Chondrocyte (in vitro differentiated cells): ENCODE data around the gene PAX2. TPM values are rescaled to one million over a fixed set of nuclear protein-coding genes. Genes with fewer than 3 reads are reported as not detected.

Experiments
- DNase-seq: peaks from one replicate; pipeline ENCODE4 v3.0.0; 2021; ENCODE audit warnings: mixed read lengths, low spot score
- H3K27ac Mint-ChIP-seq: one replicate; pipeline ENCODE4 v1.8.0; 2021; ENCODE audit warnings: mild to moderate bottlenecking, moderate library complexity, mixed read lengths; ENCODE audit not compliant: unreplicated experiment
- H3K27me3 Mint-ChIP-seq: 2 replicates; pipeline ENCODE4 v1.8.0; 2021; ENCODE audit warnings: low read depth, mixed read lengths
- H3K36me3 Mint-ChIP-seq: 2 replicates; pipeline ENCODE4 v1.8.0; 2021; ENCODE audit warnings: low read depth, mixed read lengths
- H3K4me1 Mint-ChIP-seq: 2 replicates; pipeline ENCODE4 v1.8.0; 2021; ENCODE audit warnings: low read depth, mild to moderate bottlenecking, mixed read lengths
- H3K4me3 Mint-ChIP-seq: one replicate; pipeline ENCODE4 v1.8.0; 2021; ENCODE audit warnings: mild to moderate bottlenecking, moderate library complexity, mixed read lengths; ENCODE audit not compliant: unreplicated experiment
- H3K9me3 Mint-ChIP-seq: 2 replicates; pipeline ENCODE4 v1.8.0; 2021; ENCODE audit warnings: low read depth, mixed read lengths
- total RNA-seq: library from RNA; stranded (reverse); gene quantifications from 3 replicates; pipeline ENCODE4 v1.2.1, GENCODE V29; 2021
- TF ChIP-seq, protein P1 (sequence below): fragments of 200-600 bp; sonication (generic); IDR thresholded peaks from 2 replicates; pipeline ENCODE4 v1.5.0; 2021; ENCODE audit warnings: antibody characterized with exemption, mild to moderate bottlenecking, moderate library complexity

Gene PAX2
- total RNA-seq, 1 donor from 2014 or later = 0.62 TPM

DNA sequence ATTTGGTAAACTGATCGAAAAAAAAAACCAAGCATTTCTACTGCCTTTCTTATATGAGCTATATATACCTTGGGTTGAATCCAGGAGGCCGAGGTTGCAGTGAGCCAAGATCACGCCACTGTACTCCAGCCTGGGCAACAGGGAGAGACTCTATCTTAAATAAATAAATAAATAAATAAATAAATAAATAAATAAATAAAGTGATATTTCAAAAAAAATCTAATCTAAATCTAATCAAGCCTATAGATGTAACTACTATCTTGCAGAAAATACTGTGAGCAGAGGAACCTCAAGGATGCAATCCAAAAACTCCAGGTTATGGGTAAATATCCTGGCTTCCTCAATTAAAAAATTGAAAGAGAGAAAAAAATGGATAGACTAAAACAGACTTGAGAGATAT, 96.1 kb downstream of the PAX2 start:
- Mint-ChIP-seq H3K27ac (no peak overlapping the region), H3K9me3 (peaks cover 5% of the 10 kb centered on the region)
- TF ChIP-seq, protein P1, sequence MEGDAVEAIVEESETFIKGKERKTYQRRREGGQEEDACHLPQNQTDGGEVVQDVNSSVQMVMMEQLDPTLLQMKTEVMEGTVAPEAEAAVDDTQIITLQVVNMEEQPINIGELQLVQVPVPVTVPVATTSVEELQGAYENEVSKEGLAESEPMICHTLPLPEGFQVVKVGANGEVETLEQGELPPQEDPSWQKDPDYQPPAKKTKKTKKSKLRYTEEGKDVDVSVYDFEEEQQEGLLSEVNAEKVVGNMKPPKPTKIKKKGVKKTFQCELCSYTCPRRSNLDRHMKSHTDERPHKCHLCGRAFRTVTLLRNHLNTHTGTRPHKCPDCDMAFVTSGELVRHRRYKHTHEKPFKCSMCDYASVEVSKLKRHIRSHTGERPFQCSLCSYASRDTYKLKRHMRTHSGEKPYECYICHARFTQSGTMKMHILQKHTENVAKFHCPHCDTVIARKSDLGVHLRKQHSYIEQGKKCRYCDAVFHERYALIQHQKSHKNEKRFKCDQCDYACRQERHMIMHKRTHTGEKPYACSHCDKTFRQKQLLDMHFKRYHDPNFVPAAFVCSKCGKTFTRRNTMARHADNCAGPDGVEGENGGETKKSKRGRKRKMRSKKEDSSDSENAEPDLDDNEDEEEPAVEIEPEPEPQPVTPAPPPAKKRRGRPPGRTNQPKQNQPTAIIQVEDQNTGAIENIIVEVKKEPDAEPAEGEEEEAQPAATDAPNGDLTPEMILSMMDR = no peak

DNA sequence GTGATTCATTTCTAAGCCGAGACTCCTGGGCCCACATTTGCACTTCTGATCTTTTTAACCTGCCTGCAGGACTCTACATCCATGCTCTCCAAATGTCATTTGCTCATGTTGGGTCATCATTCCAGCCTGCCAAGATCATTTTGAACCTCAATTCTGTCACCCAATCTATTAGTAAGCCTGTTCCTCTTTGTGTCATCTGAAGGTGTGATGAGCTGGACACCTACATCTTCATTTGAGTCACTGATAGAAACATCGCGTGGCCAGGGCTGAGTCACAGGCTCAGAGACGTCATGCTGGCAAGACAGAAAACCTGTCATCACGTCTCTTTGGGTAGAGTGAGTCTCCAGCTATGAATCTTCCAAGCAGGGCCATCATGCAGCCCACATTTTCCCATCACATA, 102.1 kb downstream of the PAX2 start:
- H3K27me3 Mint-ChIP-seq = peaks cover 58% of the 10 kb centered on the region
- no peak overlapping the region for H3K27ac Mint-ChIP-seq
- H3K9me3 Mint-ChIP-seq = peaks cover 3% of the 10 kb centered on the region
- H3K4me1 Mint-ChIP-seq = no peaks in the 10 kb centered on the region
- H3K36me3 Mint-ChIP-seq = no peaks in the 10 kb centered on the region
- TF ChIP-seq, protein P1 = no peak
- DNase-seq = no peak
- H3K4me3 Mint-ChIP-seq = no peak overlapping the region

More for the DNA sequence above, 96.1 kb downstream of the PAX2 start:
- Mint-ChIP-seq H3K36me3 (no peaks in the 10 kb centered on the region), H3K4me1 (no peaks in the 10 kb centered on the region), H3K4me3 (no peak overlapping the region), H3K27me3 (peaks cover 30% of the 10 kb centered on the region)
- no peak for DNase-seq

DNA sequence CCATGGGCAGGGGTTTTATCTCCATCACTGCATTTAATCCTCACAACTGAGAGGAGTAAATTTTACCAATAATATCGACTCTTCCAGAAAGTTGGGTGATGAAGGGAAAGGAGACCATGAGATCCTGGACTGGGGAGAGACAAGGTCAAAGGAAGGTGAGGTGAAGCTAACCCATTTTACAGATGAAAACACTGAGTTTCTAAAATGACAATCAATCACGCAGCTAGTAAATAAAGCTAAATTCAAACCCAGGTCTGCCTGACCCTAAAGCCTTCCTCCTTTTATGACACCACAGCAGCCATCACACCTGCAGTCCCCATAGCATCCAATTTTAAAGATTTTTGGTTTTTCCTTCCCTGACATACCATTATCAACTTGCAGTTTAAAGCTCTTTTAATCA, 103.4 kb downstream of the PAX2 start:
- no peak for DNase-seq
- H3K9me3 Mint-ChIP-seq = peaks cover 3% of the 10 kb centered on the region
- no peaks in the 10 kb centered on the region for H3K36me3 Mint-ChIP-seq
- H3K4me1 Mint-ChIP-seq = no peaks in the 10 kb centered on the region
- TF ChIP-seq, protein P1 = no peak
- no peak overlapping the region for H3K4me3 Mint-ChIP-seq
- peaks cover 59% of the 10 kb centered on the region for H3K27me3 Mint-ChIP-seq
- no peak overlapping the region for H3K27ac Mint-ChIP-seq

DNA sequence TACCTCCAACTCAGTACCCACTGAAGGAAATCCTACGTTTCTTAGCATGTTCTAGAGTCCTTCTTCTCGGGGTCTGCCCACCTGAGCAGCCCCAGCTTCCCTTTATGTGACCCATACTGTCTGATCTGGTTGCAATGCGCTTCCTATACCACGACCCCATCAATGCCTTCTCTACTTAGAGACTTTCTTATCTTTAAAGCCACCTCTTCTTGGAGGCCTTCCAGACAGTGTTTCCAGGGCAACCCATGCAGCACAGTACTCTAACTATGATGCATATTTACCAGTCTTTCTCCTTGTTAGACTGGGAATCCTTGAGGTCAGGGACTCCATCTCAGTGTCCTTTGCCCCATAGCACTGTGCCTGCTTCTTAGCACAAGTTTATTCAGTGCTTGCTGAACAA, 112.9 kb downstream of the PAX2 start:
- Mint-ChIP-seq H3K36me3 (peaks cover 1% of the 10 kb centered on the region), H3K27me3 (peaks cover 67% of the 10 kb centered on the region), H3K27ac (no peak overlapping the region), H3K4me3 (no peak overlapping the region), H3K9me3 (peaks cover 10% of the 10 kb centered on the region), H3K4me1 (no peaks in the 10 kb centered on the region)
- TF ChIP-seq, protein P1 = no peak
- DNase-seq = no peak

DNA sequence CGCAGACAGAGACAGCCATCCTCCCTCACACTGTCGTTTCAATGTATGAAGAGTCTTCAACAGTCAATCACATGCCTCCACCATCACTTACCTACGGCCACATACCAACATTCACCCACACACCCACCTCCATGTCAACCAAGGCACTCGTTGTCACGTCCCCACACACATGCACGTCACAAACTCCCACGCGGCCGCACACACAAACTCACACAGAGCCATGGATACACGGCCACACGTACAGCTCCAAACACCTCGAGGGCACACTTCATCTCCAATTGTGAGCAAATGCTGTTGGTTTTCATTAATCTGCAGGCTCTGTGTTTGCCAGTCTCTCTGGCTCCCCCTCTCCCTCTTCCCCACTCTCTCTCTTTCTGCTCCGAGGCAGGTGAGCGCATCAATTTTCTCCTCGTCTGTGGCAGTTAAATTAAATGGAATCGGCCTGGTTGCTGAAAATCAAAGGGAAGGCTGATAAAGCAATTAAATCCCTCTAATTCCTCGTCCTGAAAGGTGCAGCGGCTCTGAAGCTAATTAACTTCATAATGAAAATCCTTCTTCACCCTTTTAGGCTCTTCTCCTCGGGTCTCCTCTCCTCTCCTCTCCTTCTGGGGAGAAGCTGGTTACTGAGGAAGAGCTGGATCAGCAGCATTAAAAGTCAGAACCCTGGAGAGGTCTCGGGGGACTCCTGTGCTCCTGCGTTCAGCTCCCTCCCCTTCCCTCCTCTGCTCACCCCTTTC, 113.5 kb downstream of the PAX2 start:
- Mint-ChIP-seq H3K4me1 (no peaks in the 10 kb centered on the region), H3K27ac (no peak overlapping the region), H3K27me3 (peaks cover 69% of the 10 kb centered on the region), H3K36me3 (peaks cover 1% of the 10 kb centered on the region), H3K9me3 (peaks cover 10% of the 10 kb centered on the region), H3K4me3 (no peak overlapping the region)
- DNase-seq = no peak
- TF ChIP-seq, protein P1 = no peak
